GM12801 (cell line): ENCODE data around the gene SERPINB6.

Experiments used
- CTCF ChIP-seq: IDR thresholded peaks from one replicate; pipeline ENCODE4 v1.5.1; 2011; ENCODE audit warnings: control low read depth; ENCODE audit not compliant: insufficient read length; ENCODE audit errors: extremely low read depth

SERPINB6 gene

DNA sequence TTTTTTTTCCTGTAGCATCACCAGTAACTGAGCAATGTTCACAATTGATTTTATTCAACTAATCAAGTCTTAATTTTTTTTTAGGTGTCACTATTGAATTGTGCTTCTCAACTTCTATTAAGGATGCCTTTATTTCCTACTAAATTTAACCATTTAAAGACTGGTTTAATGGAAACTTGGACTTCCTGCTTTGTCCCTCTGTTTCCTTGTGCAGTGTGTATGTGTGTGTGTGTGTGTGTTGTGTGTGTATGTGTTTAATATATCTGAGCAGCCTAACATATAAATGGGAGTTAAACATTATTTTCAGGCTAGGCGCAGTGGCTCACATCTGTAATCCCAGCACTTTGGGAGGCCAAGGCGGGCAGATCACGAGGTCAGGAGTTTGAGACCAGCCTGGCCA is 1.8 kb downstream of the SERPINB6 start:
- no peak for TF ChIP-seq CTCF

DNA sequence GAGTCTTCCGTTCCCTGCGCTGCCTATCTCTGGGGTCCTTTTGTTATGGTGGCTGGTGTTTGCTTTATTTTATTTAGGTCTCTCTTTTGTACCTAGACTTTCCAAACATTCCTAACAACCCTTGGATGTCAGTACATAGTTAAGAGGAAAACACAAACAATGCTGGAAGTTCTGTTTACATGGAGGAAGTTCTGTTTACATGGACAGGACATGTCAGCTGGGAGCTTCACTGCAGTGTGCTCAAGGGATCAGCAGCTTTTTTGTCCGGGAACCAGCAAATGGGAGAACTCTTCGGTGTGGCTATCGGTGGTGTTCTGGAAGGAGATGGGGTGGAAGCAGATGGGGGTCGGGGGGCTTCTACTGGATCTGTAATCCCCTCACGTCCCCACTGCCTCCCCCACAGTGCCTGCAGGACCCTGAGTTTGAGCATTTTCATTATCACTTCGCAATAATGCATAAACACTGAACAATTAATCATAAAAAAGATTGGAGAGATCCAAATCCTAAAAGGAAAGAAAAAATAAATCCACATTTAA is 2.7 kb downstream of the SERPINB6 start:
- TF ChIP-seq CTCF, result no peak

DNA sequence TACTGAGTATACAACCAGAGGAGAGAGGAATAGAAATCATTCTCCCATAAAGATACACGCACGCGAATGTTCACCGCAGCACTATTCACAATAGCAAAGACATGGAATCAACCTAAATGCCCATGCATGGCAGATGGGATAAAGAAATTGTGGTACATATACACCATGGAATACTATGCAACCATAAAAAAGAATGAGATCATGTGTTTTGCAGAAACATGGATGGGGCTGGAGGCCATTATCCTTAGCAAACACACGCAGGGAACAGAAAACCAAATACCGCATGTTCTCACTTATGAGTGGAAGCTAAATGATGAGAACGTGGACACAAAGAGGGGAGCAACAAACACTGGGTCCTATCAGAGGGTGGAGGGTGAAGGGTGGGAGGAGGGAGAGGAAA is 3.4 kb downstream of the SERPINB6 start:
- no peak for TF ChIP-seq CTCF

GRCh38 chr6:2966347-2966746 is 5.0 kb downstream of the SERPINB6 start:
- no peak for TF ChIP-seq CTCF

DNA sequence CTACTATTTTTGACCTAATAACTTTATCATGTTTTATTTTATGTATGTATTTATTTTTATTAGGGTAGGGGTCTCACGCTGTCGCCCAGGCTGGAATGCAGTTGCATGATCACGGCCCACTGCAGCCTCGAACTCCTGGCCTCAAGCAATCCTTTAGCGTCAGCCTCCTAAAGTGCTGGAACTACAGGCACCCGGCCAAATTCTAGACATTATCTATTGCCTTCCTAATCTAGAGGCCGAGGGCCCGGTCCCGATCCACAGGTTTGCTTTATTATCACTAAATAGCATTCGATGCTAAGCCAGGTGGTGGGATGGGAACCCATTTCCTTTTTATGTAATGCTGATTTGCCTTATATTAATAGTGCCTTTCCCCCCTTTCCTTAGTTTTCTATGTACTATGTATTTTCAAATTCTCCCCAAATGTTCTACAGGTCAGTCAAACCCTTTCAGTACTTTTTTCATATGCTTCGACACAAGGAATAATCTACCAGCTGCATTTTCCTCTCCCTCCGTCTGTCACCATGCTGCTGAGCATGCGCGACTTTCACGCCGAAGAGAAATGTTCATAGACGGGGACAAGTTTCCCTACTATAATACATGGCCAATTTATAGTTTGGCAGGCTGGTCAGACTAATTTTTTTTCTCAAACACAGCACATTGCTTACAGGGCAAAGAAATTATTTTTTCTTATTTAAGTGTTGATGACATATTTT is 6.4 kb downstream of the SERPINB6 start:
- TF ChIP-seq CTCF, result no peak

DNA sequence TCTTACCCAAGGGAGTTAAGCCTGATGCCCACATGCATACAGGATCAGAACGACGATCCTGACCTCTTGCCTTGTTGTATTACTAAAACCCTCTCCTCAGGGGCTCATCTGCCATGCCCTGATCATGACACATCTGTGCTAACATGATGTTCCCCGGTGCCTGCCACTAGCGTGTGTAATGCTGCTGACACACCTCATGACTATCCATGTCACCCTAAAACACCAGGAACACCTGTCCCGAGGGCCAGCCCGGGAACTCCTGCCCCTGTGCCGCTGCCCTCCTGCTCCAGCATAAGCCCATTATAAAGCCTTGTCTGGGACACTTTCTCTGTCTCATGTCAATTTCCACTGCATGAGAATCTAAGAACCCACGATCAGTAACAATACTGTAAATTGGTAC is 7.6 kb downstream of the SERPINB6 start:
- TF ChIP-seq CTCF, result no peak

DNA sequence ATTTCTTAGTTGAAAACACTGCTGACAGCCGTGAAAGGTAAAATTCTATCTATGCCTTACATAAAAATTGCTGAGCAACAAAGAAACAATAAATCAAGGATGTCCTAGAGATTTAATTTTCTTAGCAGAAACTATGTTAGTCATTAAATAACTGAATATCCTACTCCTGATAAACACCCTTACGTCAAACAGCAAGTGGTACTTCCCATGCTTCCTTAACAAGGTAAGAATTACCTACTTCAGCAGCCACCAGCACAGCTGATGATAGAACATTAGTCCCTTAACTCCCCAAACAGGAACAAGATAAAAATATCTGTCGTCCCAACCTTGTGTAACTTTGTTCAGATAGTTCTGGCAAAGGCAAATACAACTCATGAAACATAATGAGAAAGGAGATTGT is 8.7 kb downstream of the SERPINB6 start:
- no peak for TF ChIP-seq CTCF
